ENCODE results near the gene GRM7. TPM values are rescaled to one million over a fixed set of nuclear protein-coding genes. Genes with fewer than 3 reads are reported as not detected.

The GRM7 gene
- total RNA-seq, 2 experiments from 2014 or later = not detected

DNA sequence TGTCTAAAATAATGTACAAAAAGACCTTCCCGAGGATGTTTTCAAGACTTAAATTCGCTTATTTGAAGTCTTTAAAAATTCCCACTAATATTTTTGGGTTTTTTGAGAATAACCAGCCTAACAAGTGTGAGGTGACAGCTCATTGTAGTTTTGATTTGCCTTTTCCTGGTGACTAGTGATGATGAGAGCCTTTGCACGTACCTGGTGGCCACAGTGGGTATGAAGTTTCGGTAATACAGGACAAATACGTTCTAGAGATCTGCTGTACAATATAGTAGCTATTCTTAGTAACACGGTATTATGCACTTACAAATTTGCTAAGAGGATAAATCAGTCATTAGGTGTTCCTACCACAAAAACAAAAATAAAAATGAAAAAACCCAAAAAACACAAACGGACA is 124.9 kb downstream of the GRM7 start:
- CTCF ChIA-PET (ENCODE audit: unreplicated experiment) = no interaction called here
- DNase-seq (ENCODE audit: low spot score) = no peak
- no peaks in the 10 kb centered on the region for H3K9me3 ChIP-seq (ENCODE audit: low read length)
- no peaks in the 10 kb centered on the region for H3K79me2 ChIP-seq (ENCODE audit: insufficient read depth, low read depth, low read length)
- no peaks in the 10 kb centered on the region for H4K20me1 ChIP-seq (ENCODE audit: insufficient read depth, low read length)
- H3K4me1 ChIP-seq (ENCODE audit: insufficient read depth, low read length, poor library complexity, severe bottlenecking) = no peaks in the 10 kb centered on the region
- TF ChIP-seq EZH2phosphoT487 (IDR thresholded peaks at IDR 0.05; ENCODE audit: borderline replicate concordance, low read depth, low read length) = no peak
- TF ChIP-seq, protein P1, sequence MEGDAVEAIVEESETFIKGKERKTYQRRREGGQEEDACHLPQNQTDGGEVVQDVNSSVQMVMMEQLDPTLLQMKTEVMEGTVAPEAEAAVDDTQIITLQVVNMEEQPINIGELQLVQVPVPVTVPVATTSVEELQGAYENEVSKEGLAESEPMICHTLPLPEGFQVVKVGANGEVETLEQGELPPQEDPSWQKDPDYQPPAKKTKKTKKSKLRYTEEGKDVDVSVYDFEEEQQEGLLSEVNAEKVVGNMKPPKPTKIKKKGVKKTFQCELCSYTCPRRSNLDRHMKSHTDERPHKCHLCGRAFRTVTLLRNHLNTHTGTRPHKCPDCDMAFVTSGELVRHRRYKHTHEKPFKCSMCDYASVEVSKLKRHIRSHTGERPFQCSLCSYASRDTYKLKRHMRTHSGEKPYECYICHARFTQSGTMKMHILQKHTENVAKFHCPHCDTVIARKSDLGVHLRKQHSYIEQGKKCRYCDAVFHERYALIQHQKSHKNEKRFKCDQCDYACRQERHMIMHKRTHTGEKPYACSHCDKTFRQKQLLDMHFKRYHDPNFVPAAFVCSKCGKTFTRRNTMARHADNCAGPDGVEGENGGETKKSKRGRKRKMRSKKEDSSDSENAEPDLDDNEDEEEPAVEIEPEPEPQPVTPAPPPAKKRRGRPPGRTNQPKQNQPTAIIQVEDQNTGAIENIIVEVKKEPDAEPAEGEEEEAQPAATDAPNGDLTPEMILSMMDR (conservative IDR thresholded peaks at IDR 0.05; ENCODE audit: low read length) = no peak
- no peaks in the 10 kb centered on the region for H3K9me2 ChIP-seq (ENCODE audit: insufficient read depth, low read length)
- H3K4me3 ChIP-seq (ENCODE audit: low read depth, low read length, poor library complexity, severe bottlenecking) = no peak overlapping the region
- H3K27ac ChIP-seq (ENCODE audit: low read depth, low read length, poor library complexity, severe bottlenecking) = no peak overlapping the region
- H2AFZ ChIP-seq (ENCODE audit: low read length) = no peak overlapping the region
- BruUV-seq (replicated peaks) = no TSS peak
- no peaks in the 10 kb centered on the region for H3K36me3 ChIP-seq (ENCODE audit: insufficient read depth, low read length)
- intact Hi-C loops (cut with micrococcal nuclease; ENCODE audit: unreplicated experiment) = no loop called here
- POLR2A ChIA-PET = no interaction called here
- H3K4me2 ChIP-seq (ENCODE audit: low read length) = no peak overlapping the region

DNA sequence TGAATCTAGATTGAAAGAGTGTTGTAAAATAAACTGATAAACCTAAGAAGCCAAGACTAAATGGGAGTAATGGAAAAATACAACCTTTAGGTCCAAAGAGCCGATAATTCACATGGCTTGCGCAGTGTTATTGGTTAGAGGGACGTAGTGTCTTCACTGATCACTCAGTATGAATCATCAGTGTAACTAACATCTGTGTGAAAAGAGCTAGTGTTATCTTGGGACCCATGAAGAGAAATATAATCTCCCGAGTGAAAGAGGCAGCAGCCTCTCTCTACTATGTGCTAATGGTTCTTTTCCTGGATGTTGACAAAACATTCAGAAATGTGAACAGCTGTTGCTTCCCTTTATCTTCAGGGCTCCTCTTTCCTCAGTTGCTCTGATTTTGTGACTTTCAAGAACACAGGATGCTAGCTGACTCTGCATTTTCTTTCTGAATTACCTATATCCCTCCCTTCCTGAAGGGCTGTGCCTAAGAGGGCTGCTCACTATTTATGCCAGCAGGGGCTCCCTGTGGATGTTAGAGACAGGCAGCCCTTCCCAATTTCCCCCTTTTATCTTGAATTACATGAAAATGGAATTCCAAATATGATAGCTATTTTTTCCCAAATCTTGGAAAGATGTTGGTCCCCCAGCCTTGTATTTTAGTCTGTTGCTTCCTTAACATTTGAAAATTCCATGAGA is 128.8 kb downstream of the GRM7 start:
- Histone ChIP-seq H4K20me1 (ENCODE audit: insufficient read depth, low read length) (no peaks in the 10 kb centered on the region), H3K4me3 (ENCODE audit: low read depth, low read length, poor library complexity, severe bottlenecking) (no peak overlapping the region)

More for the DNA sequence above, 128.8 kb downstream of the GRM7 start:
- ChIA-PET POLR2A (no interaction called here), CTCF (ENCODE audit: unreplicated experiment) (no interaction called here)
- no peaks in the 10 kb centered on the region for H3K36me3 ChIP-seq (ENCODE audit: insufficient read depth, low read length)
- no TSS peak for BruUV-seq (replicated peaks)
- H3K9me2 ChIP-seq (ENCODE audit: insufficient read depth, low read length) = no peaks in the 10 kb centered on the region
- H3K79me2 ChIP-seq (ENCODE audit: insufficient read depth, low read depth, low read length) = no peaks in the 10 kb centered on the region
- H2AFZ ChIP-seq (ENCODE audit: low read length) = no peak overlapping the region
- no peak for DNase-seq (ENCODE audit: low spot score)
- no peaks in the 10 kb centered on the region for H3K9me3 ChIP-seq (ENCODE audit: low read length)
- no peak overlapping the region for H3K27ac ChIP-seq (ENCODE audit: low read depth, low read length, poor library complexity, severe bottlenecking)
- no peaks in the 10 kb centered on the region for H3K4me1 ChIP-seq (ENCODE audit: insufficient read depth, low read length, poor library complexity, severe bottlenecking)
- TF ChIP-seq, protein P1 (conservative IDR thresholded peaks at IDR 0.05; ENCODE audit: low read length) = no peak
- TF ChIP-seq EZH2phosphoT487 (IDR thresholded peaks at IDR 0.05; ENCODE audit: borderline replicate concordance, low read depth, low read length) = no peak
- H3K4me2 ChIP-seq (ENCODE audit: low read length) = no peak overlapping the region
- intact Hi-C loops (cut with micrococcal nuclease; ENCODE audit: unreplicated experiment) = no loop called here
